Measurements from ENCODE around the gene IGFALS. TPM values are rescaled to one million over a fixed set of nuclear protein-coding genes. Genes with fewer than 3 reads are reported as not detected.

Gene IGFALS
- polyA plus RNA-seq, 1 donor from 2014 or later, result 1.2 TPM

DNA sequence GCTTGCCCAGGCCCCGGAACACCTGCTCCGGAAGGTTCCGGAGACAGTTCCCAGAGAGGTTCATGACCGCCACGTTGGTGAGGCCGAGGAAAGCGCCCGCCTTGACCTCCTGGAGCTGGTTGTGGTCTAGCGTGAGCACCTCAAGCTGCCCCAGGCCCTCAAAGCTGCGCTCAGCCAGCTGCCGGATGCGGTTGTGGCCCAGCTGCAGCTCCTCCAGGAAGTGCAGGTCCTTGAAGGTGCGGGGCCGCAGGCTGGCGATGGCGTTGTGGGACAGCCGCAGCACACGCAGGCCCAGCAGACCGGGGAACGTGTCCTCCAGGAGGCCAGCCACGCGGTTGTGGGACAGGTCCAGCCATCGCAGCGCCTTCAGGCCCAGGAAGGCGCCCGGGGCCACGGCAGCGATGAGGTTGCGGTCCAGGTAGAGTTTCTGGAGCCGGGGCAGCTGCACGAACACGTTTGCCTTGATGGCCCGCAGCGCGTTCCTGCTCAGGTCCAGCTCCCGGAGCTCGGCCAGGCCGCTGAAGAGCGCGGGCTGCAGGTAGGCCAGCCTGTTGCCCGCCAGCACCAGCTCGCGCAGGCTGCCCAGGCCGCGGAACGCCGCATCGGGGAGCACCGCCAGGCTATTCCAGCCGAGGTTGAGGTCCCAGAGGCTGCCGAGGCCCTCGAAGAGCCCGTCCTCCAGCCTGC is 2.1 kb downstream of the IGFALS start:
- Histone ChIP-seq H3K4me2 (ENCODE audit: low read length) (no peak overlapping the region), H4K20me1 (ENCODE audit: insufficient read depth) (no peaks in the 10 kb centered on the region), H3F3A (ENCODE audit: insufficient read depth, low read length, poor library complexity, severe bottlenecking) (no peaks in the 10 kb centered on the region), H3K79me2 (replicated peaks; ENCODE audit: insufficient read depth, low read length) (no peaks in the 10 kb centered on the region), H3K27ac (ENCODE audit: low read length) (no peak overlapping the region), H3K36me3 (ENCODE audit: insufficient read depth, low read length) (no peaks in the 10 kb centered on the region), H3K27me3 (ENCODE audit: insufficient read depth, low read depth, low read length) (no peaks in the 10 kb centered on the region), H3K9ac (ENCODE audit: low read length) (no peak overlapping the region), H3K9me2 (ENCODE audit: insufficient read depth, low read length) (no peaks in the 10 kb centered on the region), H3K9me3 (ENCODE audit: low read length) (no peaks in the 10 kb centered on the region), H3K4me3 (ENCODE audit: low read length) (no peak overlapping the region), H2AFZ (ENCODE audit: low read depth, low read length) (no peak overlapping the region)
- TF ChIP-seq EP300 (conservative IDR thresholded peaks at IDR 0.05; ENCODE audit: poor library complexity, severe bottlenecking), result no peak
- TF ChIP-seq, protein P1, sequence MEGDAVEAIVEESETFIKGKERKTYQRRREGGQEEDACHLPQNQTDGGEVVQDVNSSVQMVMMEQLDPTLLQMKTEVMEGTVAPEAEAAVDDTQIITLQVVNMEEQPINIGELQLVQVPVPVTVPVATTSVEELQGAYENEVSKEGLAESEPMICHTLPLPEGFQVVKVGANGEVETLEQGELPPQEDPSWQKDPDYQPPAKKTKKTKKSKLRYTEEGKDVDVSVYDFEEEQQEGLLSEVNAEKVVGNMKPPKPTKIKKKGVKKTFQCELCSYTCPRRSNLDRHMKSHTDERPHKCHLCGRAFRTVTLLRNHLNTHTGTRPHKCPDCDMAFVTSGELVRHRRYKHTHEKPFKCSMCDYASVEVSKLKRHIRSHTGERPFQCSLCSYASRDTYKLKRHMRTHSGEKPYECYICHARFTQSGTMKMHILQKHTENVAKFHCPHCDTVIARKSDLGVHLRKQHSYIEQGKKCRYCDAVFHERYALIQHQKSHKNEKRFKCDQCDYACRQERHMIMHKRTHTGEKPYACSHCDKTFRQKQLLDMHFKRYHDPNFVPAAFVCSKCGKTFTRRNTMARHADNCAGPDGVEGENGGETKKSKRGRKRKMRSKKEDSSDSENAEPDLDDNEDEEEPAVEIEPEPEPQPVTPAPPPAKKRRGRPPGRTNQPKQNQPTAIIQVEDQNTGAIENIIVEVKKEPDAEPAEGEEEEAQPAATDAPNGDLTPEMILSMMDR (IDR thresholded peaks at IDR 0.05; ENCODE audit: poor library complexity, severe bottlenecking), result no peak
- TF ChIP-seq TAF1 (IDR thresholded peaks at IDR 0.05; ENCODE audit: low read depth), result no peak
- TF ChIP-seq MXI1 (conservative IDR thresholded peaks at IDR 0.05; ENCODE audit: poor library complexity, severe bottlenecking), result no peak
- no peak for TF ChIP-seq RAD21 (conservative IDR thresholded peaks at IDR 0.05)
- no peak for TF ChIP-seq POLR2AphosphoS5 (IDR thresholded peaks at IDR 0.05)
- TF ChIP-seq EZH2 (IDR thresholded peaks at IDR 0.05; ENCODE audit: borderline replicate concordance, insufficient read depth, low read length, poor library complexity, severe bottlenecking), result no peak
- no peak for TF ChIP-seq SMC3 (conservative IDR thresholded peaks at IDR 0.05; ENCODE audit: poor library complexity)
- TF ChIP-seq, protein P2, sequence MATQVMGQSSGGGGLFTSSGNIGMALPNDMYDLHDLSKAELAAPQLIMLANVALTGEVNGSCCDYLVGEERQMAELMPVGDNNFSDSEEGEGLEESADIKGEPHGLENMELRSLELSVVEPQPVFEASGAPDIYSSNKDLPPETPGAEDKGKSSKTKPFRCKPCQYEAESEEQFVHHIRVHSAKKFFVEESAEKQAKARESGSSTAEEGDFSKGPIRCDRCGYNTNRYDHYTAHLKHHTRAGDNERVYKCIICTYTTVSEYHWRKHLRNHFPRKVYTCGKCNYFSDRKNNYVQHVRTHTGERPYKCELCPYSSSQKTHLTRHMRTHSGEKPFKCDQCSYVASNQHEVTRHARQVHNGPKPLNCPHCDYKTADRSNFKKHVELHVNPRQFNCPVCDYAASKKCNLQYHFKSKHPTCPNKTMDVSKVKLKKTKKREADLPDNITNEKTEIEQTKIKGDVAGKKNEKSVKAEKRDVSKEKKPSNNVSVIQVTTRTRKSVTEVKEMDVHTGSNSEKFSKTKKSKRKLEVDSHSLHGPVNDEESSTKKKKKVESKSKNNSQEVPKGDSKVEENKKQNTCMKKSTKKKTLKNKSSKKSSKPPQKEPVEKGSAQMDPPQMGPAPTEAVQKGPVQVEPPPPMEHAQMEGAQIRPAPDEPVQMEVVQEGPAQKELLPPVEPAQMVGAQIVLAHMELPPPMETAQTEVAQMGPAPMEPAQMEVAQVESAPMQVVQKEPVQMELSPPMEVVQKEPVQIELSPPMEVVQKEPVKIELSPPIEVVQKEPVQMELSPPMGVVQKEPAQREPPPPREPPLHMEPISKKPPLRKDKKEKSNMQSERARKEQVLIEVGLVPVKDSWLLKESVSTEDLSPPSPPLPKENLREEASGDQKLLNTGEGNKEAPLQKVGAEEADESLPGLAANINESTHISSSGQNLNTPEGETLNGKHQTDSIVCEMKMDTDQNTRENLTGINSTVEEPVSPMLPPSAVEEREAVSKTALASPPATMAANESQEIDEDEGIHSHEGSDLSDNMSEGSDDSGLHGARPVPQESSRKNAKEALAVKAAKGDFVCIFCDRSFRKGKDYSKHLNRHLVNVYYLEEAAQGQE (IDR thresholded peaks at IDR 0.05; ENCODE audit: borderline replicate concordance), result no peak

DNA sequence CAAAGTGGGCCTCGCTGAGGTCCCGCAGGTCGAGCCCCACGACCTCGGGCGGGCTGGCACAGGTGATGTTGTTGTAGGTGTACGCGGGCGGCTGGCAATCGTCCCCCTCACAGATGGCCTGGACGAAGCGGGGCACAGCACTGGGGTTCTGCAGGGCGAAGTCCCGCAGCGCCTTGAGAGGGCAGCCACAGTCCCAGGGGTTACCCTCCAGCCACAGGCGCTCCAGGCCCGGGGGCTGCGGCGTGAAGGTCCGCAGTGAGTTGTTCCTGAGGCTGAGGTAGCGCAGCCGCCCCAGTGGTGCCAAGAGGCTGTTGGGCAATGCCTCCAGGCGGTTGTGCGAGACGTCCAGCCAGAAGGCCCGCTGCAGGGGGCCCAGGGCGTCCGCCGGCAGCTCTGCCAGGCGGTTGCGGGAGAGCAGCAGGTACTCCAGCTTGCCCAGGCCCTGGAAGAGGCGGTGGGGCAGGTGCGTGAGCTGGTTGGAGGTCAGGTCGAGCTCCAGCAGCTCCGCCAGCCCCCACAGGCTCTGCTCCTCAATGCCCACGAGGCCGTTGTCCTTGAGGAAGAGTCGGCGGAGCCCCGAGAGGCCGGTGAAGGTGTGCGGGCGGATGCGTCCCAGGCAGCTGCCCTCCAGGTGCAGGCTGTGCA is 2.8 kb downstream of the IGFALS start:
- H3K9me2 ChIP-seq (ENCODE audit: insufficient read depth, low read length), result no peaks in the 10 kb centered on the region
- H3K27me3 ChIP-seq (ENCODE audit: insufficient read depth, low read depth, low read length), result no peaks in the 10 kb centered on the region
- H3F3A ChIP-seq (ENCODE audit: insufficient read depth, low read length, poor library complexity, severe bottlenecking), result no peaks in the 10 kb centered on the region
- TF ChIP-seq EZH2 (IDR thresholded peaks at IDR 0.05; ENCODE audit: borderline replicate concordance, insufficient read depth, low read length, poor library complexity, severe bottlenecking), result no peak
- TF ChIP-seq TAF1 (IDR thresholded peaks at IDR 0.05; ENCODE audit: low read depth), result no peak
- no peaks in the 10 kb centered on the region for H3K9me3 ChIP-seq (ENCODE audit: low read length)
- H4K20me1 ChIP-seq (ENCODE audit: insufficient read depth), result no peaks in the 10 kb centered on the region
- H3K79me2 ChIP-seq (replicated peaks; ENCODE audit: insufficient read depth, low read length), result no peaks in the 10 kb centered on the region
- no peaks in the 10 kb centered on the region for H3K36me3 ChIP-seq (ENCODE audit: insufficient read depth, low read length)
- no peak overlapping the region for H3K4me3 ChIP-seq (ENCODE audit: low read length)
- H3K27ac ChIP-seq (ENCODE audit: low read length), result no peak overlapping the region
- no peak overlapping the region for H3K4me2 ChIP-seq (ENCODE audit: low read length)
- H3K9ac ChIP-seq (ENCODE audit: low read length), result no peak overlapping the region
- H2AFZ ChIP-seq (ENCODE audit: low read depth, low read length), result no peak overlapping the region

Measured in neural cell (in vitro differentiated cells).